Thoracic aorta (tissue), 2 donors: ENCODE data around the gene CXCR3. TPM values are rescaled to one million over a fixed set of nuclear protein-coding genes. Genes with fewer than 3 reads are reported as not detected.

Experiments used
- ATAC-seq: fragments of 150-250 bp; one replicate; pipeline ENCODE4 v1.8.0; 2017; ENCODE audit warnings: low read depth; ENCODE audit not compliant: insufficient number of reproducible peaks, low FRiP score
- DNase-seq: peaks from one replicate; pipeline ENCODE4 v3.0.0-alpha.2; 2020; ENCODE audit warnings: low spot score
- H3K27ac ChIP-seq, 2 donors: fragments of 200-600 bp; sonication (generic); 1 replicate in 1 of 2; 2 replicates in 1 of 2; pipeline ENCODE4 v1.5.1; 2016; ENCODE audit warnings: mild to moderate bottlenecking in 2 of 2, moderate library complexity in 2 of 2
- H3K27me3 ChIP-seq: fragments of 200-600 bp; sonication (generic); replicated peaks from 2 replicates; pipeline ENCODE4 v1.6.0; 2016; ENCODE audit warnings: mild to moderate bottlenecking; ENCODE audit not compliant: insufficient read depth
- H3K36me3 ChIP-seq: fragments of 200-600 bp; sonication (generic); one replicate; pipeline ENCODE4 v1.5.1; 2016
- H3K4me1 ChIP-seq, 2 donors: fragments of 200-600 bp; sonication (generic); 1 replicate in 1 of 2; 2 replicates in 1 of 2; pipeline versions ENCODE4 v1.5.1 to v1.6.0; 2016; ENCODE audit warnings: low read depth in 2 of 2, mild to moderate bottlenecking in 1 of 2; ENCODE audit not compliant: control insufficient read depth in 1 of 2
- H3K4me3 ChIP-seq: fragments of 200-600 bp; sonication (generic); 2 replicates; pipeline ENCODE4 v1.5.1; 2016; ENCODE audit warnings: mild to moderate bottlenecking
- H3K9me3 ChIP-seq: fragments of 200-600 bp; sonication (generic); 2 replicates; pipeline ENCODE4 v1.5.1; 2016
- total RNA-seq, 2 donors: library from RNA; depleted of rRNA; stranded (reverse); fragments of >200 nt; gene quantifications; one replicate each; pipeline versions ENCODE4 v1.1.0 to v1.2.3, GENCODE V29; 2016
- TF ChIP-seq, protein P1 (sequence below): fragments of 200-600 bp; sonication (generic); IDR thresholded peaks from one replicate; pipeline ENCODE4 v1.5.1; 2019; ENCODE audit warnings: antibody characterized with exemption

Gene CXCR3
- total RNA-seq, 2 donors from 2014 or later: 0.99 TPM; not detected in 1

DNA sequence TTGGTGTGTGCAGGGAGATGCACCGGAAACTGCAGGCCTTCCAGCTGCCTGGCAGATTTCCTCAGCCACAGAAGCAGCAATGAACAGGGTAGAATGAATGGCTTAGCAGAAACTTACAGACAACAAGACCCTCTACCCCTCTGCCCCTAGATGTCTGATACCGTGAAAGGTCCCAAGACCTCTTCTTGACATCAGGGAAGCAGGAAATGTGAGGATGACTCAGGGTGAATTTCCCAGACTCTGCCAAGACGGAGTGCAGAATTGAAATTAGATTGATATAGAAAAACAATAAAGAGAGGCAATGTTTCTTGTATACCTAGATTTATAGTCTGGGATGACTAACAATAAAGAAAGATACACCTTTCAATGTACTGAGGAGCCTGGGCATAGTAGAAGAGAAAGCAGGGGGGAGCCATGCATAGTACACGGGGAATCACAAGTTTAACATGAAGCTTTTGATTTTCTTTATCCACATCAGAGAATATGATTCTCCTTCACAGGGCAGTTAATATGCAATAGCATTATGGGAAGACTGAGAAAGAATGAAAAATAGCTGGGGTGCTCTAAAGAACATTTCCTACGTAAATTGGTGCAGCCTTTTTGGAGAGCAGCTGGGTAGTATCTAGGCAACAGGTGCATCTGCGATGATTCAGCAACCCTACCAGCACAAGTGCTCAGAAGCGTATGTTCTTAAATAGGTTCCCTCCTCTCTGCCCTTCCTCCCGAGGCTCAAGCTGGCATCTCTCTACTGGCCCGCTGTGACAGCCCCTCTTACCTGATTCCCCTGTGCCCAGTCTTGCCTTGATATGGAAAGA is 18.3 kb upstream of the CXCR3 start:
- no peaks in the 10 kb centered on the region for H3K36me3 ChIP-seq
- TF ChIP-seq, protein P1, sequence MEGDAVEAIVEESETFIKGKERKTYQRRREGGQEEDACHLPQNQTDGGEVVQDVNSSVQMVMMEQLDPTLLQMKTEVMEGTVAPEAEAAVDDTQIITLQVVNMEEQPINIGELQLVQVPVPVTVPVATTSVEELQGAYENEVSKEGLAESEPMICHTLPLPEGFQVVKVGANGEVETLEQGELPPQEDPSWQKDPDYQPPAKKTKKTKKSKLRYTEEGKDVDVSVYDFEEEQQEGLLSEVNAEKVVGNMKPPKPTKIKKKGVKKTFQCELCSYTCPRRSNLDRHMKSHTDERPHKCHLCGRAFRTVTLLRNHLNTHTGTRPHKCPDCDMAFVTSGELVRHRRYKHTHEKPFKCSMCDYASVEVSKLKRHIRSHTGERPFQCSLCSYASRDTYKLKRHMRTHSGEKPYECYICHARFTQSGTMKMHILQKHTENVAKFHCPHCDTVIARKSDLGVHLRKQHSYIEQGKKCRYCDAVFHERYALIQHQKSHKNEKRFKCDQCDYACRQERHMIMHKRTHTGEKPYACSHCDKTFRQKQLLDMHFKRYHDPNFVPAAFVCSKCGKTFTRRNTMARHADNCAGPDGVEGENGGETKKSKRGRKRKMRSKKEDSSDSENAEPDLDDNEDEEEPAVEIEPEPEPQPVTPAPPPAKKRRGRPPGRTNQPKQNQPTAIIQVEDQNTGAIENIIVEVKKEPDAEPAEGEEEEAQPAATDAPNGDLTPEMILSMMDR: no peak
- H3K4me1 ChIP-seq: no peaks in the 10 kb centered on the region
- H3K27me3 ChIP-seq: no peaks in the 10 kb centered on the region
- H3K27ac ChIP-seq: no peak overlapping the region
- H3K4me3 ChIP-seq: no peak overlapping the region
- ATAC-seq: no peak
- no peak for DNase-seq
- H3K9me3 ChIP-seq: no peaks in the 10 kb centered on the region

DNA sequence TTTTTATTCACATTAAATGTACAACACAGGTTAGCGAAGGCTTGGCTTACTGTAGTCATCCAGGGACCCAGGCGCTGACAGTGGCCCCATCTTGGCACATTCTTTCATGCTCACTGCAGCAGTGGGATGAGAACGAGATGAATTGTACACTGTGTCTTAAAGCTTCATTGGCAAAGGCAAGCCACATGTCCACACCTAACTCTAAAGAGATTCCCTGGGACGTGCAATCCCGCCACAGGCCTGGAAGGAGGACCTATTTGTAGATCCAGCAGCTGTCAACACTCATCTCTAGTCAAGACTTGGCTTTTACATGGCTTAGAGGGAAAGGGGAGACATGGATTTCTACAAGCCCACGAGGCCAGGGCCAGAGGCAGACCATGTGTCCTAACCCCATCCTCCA is 16.1 kb upstream of the CXCR3 start:
- Histone ChIP-seq H3K4me3 (no peak overlapping the region), H3K36me3 (no peaks in the 10 kb centered on the region), H3K27ac (no peak overlapping the region), H3K4me1 (no peaks in the 10 kb centered on the region), H3K9me3 (no peaks in the 10 kb centered on the region), H3K27me3 (no peaks in the 10 kb centered on the region)
- ATAC-seq: no peak
- DNase-seq: no peak
- TF ChIP-seq, protein P1: no peak

DNA sequence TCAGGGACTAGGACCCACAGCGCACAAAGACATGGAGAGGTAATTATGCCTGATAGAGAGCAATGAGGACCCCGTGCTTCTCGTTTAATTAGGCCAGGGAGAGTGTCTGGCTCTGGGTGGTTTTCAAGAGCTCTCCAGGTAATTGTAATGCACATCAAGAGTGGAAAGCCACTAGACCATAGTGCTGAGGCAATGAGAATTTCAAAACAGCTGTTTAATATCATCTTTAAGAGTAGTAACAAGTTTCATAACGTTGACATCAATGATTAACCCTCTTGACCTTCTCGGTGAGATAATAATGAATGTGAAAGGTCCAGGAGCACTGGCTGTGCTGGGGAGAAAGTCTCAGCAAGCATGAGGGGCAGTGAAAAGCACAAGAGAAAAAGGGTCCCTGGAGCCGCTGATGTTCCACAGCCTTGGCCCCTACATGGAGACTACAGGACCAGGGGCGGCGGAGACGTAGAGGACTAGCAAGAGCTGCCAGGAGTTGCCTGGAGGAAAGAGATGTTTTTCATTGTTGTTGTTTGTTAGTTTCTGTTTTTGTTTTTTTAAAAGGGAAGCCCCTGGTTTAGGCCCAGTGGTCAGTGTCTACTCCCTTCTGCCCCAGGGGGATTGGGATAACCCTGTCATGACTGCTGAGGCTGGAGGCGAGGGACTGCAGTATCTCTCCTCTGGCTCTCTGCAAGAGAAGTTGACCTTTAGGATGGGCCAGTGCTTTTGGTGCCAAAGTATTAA is 14.8 kb upstream of the CXCR3 start:
- no peak for ATAC-seq
- H3K27me3 ChIP-seq: no peaks in the 10 kb centered on the region
- no peaks in the 10 kb centered on the region for H3K4me1 ChIP-seq

DNA sequence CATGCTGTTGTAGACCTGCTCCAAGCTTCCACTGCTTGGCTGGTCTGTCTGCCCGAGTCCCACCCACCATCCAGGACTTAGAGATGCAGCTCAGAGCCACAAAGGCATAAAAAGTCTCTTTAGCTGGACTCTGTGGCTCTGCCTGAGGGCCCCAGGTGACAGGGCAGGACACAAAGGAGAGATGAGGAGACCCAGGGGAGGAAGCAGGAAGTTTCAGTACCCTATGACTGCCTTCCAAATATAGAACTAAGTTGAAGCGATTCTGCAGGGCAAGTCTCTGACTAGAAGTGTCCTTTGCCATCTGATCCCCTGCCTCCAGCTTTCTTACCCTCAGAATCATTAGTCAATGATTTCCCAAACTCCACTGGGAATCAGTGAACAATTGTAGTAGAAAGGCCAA is 11.2 kb upstream of the CXCR3 start:
- Histone ChIP-seq H3K27me3 (no peaks in the 10 kb centered on the region), H3K4me3 (no peak overlapping the region), H3K36me3 (no peaks in the 10 kb centered on the region), H3K9me3 (no peaks in the 10 kb centered on the region), H3K27ac (no peak overlapping the region), H3K4me1 (no peaks in the 10 kb centered on the region)
- ATAC-seq: no peak
- DNase-seq: no peak
- TF ChIP-seq, protein P1: no peak

More for the DNA sequence above, 14.8 kb upstream of the CXCR3 start:
- no peak for DNase-seq
- no peaks in the 10 kb centered on the region for H3K36me3 ChIP-seq
- TF ChIP-seq, protein P1: no peak
- no peak overlapping the region for H3K27ac ChIP-seq
- no peak overlapping the region for H3K4me3 ChIP-seq
- no peaks in the 10 kb centered on the region for H3K9me3 ChIP-seq

DNA sequence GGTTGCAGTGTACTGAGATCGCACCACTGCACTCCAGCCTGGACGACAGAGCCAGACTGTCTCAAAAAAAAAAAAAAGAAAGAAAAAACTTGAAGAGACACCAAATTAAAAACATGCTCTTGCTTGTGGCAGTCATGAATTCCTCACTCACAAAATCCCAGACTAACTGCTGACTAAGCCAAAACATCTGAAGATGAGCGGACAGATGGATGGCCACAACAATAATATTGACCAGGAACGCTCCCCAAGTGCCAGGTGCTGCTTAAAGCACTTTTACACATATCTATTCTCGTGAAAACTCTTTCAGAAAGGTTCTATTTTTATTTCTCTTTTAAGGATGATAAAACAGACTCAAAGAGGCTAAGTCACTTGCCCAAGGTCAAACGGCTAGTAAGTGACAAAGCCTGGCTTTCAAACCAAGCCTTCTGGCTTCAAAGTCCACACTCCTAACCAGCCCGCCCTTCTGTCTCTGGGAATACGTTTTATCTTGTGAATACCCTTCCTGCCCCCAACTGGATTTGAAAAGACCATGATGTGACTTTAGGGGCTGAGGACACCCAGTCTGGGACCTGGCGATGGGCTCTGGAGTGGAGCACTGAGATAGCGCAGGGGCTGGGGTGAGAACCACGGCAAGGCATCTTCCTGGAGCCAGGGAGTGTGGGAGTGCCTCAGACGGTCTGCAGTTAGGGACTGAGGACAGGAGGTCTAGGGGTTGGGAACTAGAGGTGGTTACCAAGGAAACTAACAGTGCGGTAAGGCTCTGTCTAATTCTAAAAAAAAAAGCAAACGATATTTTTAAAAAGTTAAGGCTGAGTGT is 9.5 kb upstream of the CXCR3 start:
- TF ChIP-seq, protein P1: no peak

More for the DNA sequence above, 9.5 kb upstream of the CXCR3 start:
- Histone ChIP-seq H3K9me3 (no peaks in the 10 kb centered on the region), H3K27me3 (no peaks in the 10 kb centered on the region), H3K4me3 (no peak overlapping the region), H3K4me1 (peaks cover 4 to 6% of the 10 kb centered on the region in 2 donors), H3K36me3 (no peaks in the 10 kb centered on the region), H3K27ac (no peak overlapping the region)
- no peak for ATAC-seq
- DNase-seq: no peak
